GM23338 (cell line): ENCODE results near the gene EMP2.

Experiments used
- EZH2 ChIP-seq: fragments of 200-600 bp; sonication (generic); IDR thresholded peaks from one replicate; pipeline ENCODE4 v1.8.0; 2017; ENCODE audit warnings: antibody characterized with exemption, mild to moderate bottlenecking, low read depth; ENCODE audit not compliant: unreplicated experiment
- JUNB ChIP-seq: IDR thresholded peaks from one replicate; pipeline ENCODE4 v1.6.1; 2016; ENCODE audit warnings: antibody characterized with exemption; ENCODE audit not compliant: unreplicated experiment
- POLR2AphosphoS5 ChIP-seq: IDR thresholded peaks from 2 replicates; pipeline ENCODE4 v1.6.1; 2016; ENCODE audit warnings: antibody characterized with exemption, low read depth
- ZNF331 ChIP-seq: fragments of 250-450 bp; sonication (Bioruptor Pico); IDR thresholded peaks from 2 replicates; pipeline ENCODE4 v1.5.0; 2020; ENCODE audit warnings: low read depth, mild to moderate bottlenecking, moderate library complexity
- TF ChIP-seq, protein P1 (sequence below), 2 experiments: fragments of 200-600 bp in 1 of 2; sonication (generic) in 1 of 2; conservative IDR thresholded peaks; 2 replicates each; pipeline versions ENCODE4 v1.5.1 to v1.6.1; 2016 to 2017; ENCODE audit warnings: antibody characterized with exemption in 2 of 2, low read depth in 2 of 2, mild to moderate bottlenecking in 2 of 2, moderate library complexity in 1 of 2
- TF ChIP-seq, protein P2 (sequence below): IDR thresholded peaks from one replicate; pipeline ENCODE4 v1.6.1; 2018; ENCODE audit warnings: antibody characterized with exemption; ENCODE audit not compliant: unreplicated experiment

DNA sequence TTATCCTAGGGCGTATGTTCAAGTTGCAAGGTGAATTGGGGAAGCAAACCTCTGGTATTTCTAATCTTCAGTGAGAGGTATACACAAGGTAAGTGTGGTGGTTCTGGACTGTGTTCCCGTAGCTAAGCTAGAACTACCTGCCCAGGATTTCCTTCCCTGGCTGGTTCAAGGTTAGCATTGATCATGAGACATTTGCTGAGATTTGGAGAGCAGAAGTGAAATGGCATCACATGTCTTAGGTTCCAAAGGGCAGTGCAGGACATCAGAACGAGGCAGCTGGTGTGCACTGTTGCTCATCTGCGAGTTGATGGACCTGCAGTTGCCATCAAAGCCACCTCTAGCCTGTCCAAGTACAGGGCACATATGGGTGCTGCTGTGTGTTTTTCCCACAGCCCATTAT lies 95.2 kb downstream of the EMP2 start:
- TF ChIP-seq, protein P1, sequence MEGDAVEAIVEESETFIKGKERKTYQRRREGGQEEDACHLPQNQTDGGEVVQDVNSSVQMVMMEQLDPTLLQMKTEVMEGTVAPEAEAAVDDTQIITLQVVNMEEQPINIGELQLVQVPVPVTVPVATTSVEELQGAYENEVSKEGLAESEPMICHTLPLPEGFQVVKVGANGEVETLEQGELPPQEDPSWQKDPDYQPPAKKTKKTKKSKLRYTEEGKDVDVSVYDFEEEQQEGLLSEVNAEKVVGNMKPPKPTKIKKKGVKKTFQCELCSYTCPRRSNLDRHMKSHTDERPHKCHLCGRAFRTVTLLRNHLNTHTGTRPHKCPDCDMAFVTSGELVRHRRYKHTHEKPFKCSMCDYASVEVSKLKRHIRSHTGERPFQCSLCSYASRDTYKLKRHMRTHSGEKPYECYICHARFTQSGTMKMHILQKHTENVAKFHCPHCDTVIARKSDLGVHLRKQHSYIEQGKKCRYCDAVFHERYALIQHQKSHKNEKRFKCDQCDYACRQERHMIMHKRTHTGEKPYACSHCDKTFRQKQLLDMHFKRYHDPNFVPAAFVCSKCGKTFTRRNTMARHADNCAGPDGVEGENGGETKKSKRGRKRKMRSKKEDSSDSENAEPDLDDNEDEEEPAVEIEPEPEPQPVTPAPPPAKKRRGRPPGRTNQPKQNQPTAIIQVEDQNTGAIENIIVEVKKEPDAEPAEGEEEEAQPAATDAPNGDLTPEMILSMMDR (conservative IDR thresholded peaks at IDR 0.05; ENCODE audit: low read depth in 2 of 2): no peak
- TF ChIP-seq POLR2AphosphoS5: no peak
- TF ChIP-seq JUNB: no peak
- TF ChIP-seq EZH2: no peak
- TF ChIP-seq, protein P2, sequence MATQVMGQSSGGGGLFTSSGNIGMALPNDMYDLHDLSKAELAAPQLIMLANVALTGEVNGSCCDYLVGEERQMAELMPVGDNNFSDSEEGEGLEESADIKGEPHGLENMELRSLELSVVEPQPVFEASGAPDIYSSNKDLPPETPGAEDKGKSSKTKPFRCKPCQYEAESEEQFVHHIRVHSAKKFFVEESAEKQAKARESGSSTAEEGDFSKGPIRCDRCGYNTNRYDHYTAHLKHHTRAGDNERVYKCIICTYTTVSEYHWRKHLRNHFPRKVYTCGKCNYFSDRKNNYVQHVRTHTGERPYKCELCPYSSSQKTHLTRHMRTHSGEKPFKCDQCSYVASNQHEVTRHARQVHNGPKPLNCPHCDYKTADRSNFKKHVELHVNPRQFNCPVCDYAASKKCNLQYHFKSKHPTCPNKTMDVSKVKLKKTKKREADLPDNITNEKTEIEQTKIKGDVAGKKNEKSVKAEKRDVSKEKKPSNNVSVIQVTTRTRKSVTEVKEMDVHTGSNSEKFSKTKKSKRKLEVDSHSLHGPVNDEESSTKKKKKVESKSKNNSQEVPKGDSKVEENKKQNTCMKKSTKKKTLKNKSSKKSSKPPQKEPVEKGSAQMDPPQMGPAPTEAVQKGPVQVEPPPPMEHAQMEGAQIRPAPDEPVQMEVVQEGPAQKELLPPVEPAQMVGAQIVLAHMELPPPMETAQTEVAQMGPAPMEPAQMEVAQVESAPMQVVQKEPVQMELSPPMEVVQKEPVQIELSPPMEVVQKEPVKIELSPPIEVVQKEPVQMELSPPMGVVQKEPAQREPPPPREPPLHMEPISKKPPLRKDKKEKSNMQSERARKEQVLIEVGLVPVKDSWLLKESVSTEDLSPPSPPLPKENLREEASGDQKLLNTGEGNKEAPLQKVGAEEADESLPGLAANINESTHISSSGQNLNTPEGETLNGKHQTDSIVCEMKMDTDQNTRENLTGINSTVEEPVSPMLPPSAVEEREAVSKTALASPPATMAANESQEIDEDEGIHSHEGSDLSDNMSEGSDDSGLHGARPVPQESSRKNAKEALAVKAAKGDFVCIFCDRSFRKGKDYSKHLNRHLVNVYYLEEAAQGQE: no peak
- no peak for TF ChIP-seq ZNF331 (CRISPR knock-in tag)
